Gastroesophageal sphincter (tissue), 2 donors: Measurements from ENCODE around the gene FAM193B.

Experiments used
- EP300 ChIP-seq: sonication (generic); formaldehyde crosslinking; IDR thresholded peaks from one replicate; pipeline ENCODE4 v1.6.1; 2017; ENCODE audit warnings: antibody characterized with exemption, mild to moderate bottlenecking
- POLR2A ChIP-seq, 2 donors: fragments of 450-650 bp; IDR thresholded peaks; one replicate each; pipeline ENCODE4 v1.6.1; 2017; ENCODE audit warnings: antibody characterized with exemption in 2 of 2, mild to moderate bottlenecking in 2 of 2, moderate library complexity in 1 of 2

DNA sequence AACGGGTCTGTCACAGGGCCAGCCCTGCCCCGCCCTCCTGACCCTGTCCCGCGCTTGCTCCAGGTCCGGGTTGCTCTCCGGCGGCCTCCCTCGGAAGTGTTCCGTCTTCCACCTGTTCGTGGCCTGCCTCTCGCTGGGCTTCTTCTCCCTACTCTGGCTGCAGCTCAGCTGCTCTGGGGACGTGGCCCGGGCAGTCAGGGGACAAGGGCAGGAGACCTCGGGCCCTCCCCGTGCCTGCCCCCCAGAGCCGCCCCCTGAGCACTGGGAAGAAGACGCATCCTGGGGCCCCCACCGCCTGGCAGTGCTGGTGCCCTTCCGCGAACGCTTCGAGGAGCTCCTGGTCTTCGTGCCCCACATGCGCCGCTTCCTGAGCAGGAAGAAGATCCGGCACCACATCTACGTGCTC lies 49.8 kb upstream of the FAM193B start:
- TF ChIP-seq EP300, result no peak
- TF ChIP-seq POLR2A (IDR thresholded peaks at IDR 0.05), result no peak
